Stimulated activated CD8-positive, alpha-beta memory T cell treated with anti-CD3 and anti-CD28 coated beads, Interleukin-15, amount 100 ng/mL, for 1 hour (primary cell): ENCODE data around the gene OBSCN.

Experiments
- DNase-seq: peaks from one replicate; pipeline ENCODE4 v3.0.0-alpha.2; 2020; ENCODE audit warnings: low read depth

OBSCN gene

DNA sequence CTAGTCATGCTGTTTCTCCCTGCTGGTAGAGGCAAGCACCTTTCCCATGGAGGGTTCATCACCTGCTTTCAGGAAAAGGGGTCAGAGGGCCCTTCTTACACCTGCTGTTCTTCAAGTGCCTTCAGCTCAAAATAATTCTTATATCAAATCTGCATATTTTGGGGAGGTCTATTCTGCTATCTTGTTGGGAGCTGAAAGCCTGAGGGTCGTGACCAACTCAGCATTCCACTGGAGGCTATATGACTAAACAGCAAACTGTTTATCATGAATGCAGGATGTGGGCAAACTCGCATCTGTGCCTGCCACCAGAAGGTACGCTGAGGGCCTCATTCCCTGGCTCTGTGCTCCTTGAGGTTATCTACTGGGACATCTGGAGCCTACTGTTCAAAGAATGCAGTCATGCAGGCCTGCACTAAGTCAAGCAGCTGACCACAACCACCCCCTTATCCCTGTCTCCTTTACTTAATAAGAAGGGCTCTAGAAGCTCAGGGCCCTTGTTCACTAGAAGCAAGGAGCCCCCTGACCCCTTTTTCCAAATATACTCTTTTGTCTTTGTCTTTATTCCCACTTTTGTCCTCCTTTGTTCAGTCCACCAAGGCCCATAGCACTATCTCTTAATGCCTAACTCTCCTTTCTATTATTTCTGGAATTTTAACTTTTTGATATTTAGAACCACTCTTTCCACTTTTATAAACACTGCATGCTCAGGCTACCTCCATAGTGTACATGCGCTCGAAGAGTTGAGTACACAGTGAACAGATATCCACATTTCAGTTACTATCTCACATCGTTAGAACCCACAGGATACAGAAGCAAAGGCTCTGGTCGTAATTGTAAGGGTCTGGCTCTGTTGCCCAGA, 213.4 kb downstream of the OBSCN start:
- no peak for DNase-seq

GRCh38 chr1:228423404-228424053, 215.7 kb downstream of the OBSCN start:
- DNase-seq = no peak

GRCh38 chr1:228424685-228425660, 217.1 kb downstream of the OBSCN start:
- DNase-seq = no peak

GRCh38 chr1:228426518-228427175, 218.8 kb downstream of the OBSCN start:
- DNase-seq = no peak

- no peak for DNase-seq
These were observed 220.6 kb downstream of the OBSCN start for GRCh38 chr1:228428412-228428811.
